ENCODE measurements around the gene ABCB7. TPM values are rescaled to one million over a fixed set of nuclear protein-coding genes. Genes with fewer than 3 reads are reported as not detected.

Gene ABCB7
- total RNA-seq, 4 donors from 2014 or later, result 26.5 to 48.4 (median 42.4) TPM

GRCh38 chrX:75084757-75085156 lies 71.3 kb downstream of the ABCB7 start:
- DNase-seq (ENCODE audit: low spot score) (no peak), ATAC-seq (ENCODE audit: low FRiP score) (no peak)
- TF ChIP-seq CTCF (IDR thresholded peaks at IDR 0.05), result no peak

- no peak for TF ChIP-seq CTCF (IDR thresholded peaks at IDR 0.05)
- no peak for ATAC-seq (ENCODE audit: low FRiP score)
- no peak for DNase-seq (ENCODE audit: low spot score)
These were observed 79.7 kb downstream of the ABCB7 start for GRCh38 chrX:75076429-75076828.

- no peak for DNase-seq (ENCODE audit: low spot score)
- TF ChIP-seq CTCF (IDR thresholded peaks at IDR 0.05), result no peak
- ATAC-seq (ENCODE audit: low FRiP score), result no peak
These were observed 81.6 kb downstream of the ABCB7 start for GRCh38 chrX:75074475-75074874.

GRCh38 chrX:75071334-75071733 lies 84.7 kb downstream of the ABCB7 start:
- TF ChIP-seq CTCF (IDR thresholded peaks at IDR 0.05), result no peak
- ATAC-seq (ENCODE audit: low FRiP score) (no peak), DNase-seq (ENCODE audit: low spot score) (no peak)

GRCh38 chrX:75067931-75068330 lies 88.2 kb downstream of the ABCB7 start:
- ATAC-seq (ENCODE audit: low FRiP score), result no peak
- no peak for TF ChIP-seq CTCF (IDR thresholded peaks at IDR 0.05)
- DNase-seq (ENCODE audit: low spot score), result no peak

GRCh38 chrX:75061701-75062100 lies 94.4 kb downstream of the ABCB7 start:
- TF ChIP-seq CTCF (IDR thresholded peaks at IDR 0.05), result no peak
- no peak for DNase-seq (ENCODE audit: low spot score)
- ATAC-seq (ENCODE audit: low FRiP score), result no peak

- no peak for ATAC-seq (ENCODE audit: low FRiP score)
- no peak for TF ChIP-seq CTCF (IDR thresholded peaks at IDR 0.05)
- DNase-seq (ENCODE audit: low spot score), result no peak
These were observed 105.0 kb downstream of the ABCB7 start for GRCh38 chrX:75051047-75051446.

Data from omental fat pad (tissue), 4 donors.